Lower leg skin (tissue), 4 donors: Measurements from ENCODE around the gene ZNG1A. TPM values are rescaled to one million over a fixed set of nuclear protein-coding genes. Genes with fewer than 3 reads are reported as not detected.
"Not testable (repeated sequence)": the region's sequence is repeated elsewhere in the genome, so short reads cannot be mapped to it uniquely, and the experiment has no call there.

Experiments
- DNase-seq, 2 donors: peaks; one replicate each; pipeline ENCODE4 v3.0.0-alpha.2; 2019; ENCODE audit warnings: low spot score in 2 of 2
- H3K4me3 ChIP-seq: fragments of 200-600 bp; sonication (generic); 2 replicates; pipeline ENCODE4 v1.5.1; 2017; ENCODE audit warnings: mild to moderate bottlenecking, low read depth; ENCODE audit not compliant: poor library complexity, severe bottlenecking
- WGBS, 2 donors: methylation state at CpG; one replicate each; pipeline ENCODE4 v1.1.5; 2018; 5-methylcytosine and 5-hydroxymethylcytosine counted together
- intact Hi-C: fragments of 100-400 bp; cut with DNase I; formaldehyde crosslinking; loops from one replicate; pipeline ENCODE4 v1.15.0; 2023; ENCODE audit warnings: low total_unique reads
- total RNA-seq, 4 donors: library from RNA; depleted of rRNA; stranded (reverse); fragments of >200 nt; gene quantifications; one replicate each; pipeline ENCODE4 v1.1.0, GENCODE V29; 2016

The ZNG1A gene
- total RNA-seq, 4 donors from 2014 or later, result 26.8 to 37.2 (median 31.8) TPM

DNA sequence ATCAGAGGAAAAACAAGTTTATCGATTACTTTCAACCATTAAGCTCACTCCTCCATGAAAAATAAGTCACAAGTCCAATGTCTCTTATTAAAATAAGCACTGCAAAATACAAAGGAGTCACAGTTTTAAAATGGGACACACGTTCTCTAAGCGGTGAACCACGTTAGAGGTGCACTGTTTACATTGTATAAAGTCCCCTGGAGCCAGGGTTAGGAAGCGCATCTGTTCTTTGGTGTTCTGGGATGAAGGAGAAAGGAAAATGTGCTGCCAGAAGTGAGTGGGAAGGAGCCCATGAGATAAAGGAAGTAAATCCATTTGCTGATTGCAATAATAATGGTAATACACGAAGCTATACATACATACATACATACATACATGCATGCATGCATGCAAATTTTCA lies 91.0 kb downstream of the ZNG1A start:
- WGBS, 2 donors, result 52% methylated on average over 4 to 6 of the region's 6 CpGs
- H3K4me3 ChIP-seq, intact Hi-C loops, DNase-seq: not testable (repeated sequence)

DNA sequence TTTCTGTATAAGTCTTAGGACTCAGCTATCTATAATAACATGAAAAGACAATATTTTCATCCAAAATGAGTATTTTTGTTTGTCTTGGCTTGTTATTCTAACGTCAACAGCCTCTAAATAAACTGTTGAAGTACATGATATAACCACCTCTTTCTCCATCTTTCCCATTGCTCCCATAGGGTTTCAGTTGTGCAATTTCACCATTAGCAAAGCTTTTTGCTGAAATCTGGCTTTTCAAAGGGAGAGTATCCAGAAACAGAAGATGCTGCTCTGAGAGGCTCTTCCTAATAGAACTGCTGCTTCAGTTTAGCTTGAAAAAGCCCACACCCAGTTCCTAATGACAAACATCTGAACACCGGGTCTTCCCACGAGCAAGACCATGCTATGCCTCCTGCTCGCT lies 91.8 kb downstream of the ZNG1A start:
- intact Hi-C loops, H3K4me3 ChIP-seq, DNase-seq: not testable (repeated sequence)
- WGBS, 2 donors, result 53% methylated on average over 3 of the region's 4 CpGs; no CpG with 5 or more reads in 1 of the 2 donors

DNA sequence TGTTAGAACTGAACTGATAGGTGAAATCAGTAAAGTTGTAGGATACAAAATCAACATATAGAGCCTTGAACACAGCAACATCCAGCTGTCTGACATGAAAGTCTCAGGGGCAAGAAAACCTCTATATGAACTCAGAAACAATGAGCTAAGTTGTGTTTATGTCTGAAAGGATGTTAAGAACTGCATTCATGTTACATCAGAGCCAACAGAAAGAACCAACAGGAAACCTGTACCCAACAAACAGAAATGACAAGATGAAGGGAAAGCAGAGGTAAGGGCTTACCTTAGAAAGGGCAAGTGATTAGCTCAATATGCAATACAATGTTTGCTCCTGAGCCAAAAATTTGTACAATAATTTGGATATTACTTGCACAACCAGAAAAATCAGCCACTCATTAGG lies 92.2 kb downstream of the ZNG1A start:
- intact Hi-C loops, DNase-seq, H3K4me3 ChIP-seq: not testable (repeated sequence)

DNA sequence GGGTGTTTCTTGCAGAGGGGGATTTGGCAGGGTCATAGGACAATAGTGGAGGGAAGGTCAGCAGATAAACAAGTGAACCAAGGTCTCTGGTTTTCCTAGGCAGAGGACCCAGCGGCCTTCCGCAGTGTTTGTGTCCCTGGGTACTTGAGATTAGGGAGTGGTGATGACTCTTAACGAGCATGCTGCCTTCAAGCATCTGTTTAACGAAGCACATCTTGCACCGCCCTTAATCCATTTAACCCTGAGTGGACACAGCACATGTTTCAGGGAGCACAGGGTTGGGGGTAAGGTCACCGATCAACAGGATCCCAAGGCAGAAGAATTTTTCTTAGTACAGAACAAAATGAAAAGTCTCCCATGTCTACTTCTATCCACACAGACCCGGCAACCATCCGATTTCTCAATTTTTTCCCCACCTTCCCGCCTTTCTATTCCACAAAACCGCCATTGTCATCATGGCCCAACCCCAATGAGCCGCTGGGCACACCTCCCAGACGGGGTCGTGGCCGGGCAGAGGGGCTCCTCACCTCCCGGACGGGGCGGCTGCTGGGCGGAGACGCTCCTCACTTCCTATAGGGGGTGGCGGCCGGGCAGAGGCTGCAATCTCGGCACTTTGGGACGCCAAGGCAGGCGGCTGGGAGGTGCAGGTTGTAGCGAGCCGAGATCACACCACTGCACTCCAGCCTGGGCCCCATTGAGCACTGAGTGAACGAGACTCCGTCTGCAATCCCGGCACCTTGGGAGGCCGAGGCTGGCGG lies 95.7 kb downstream of the ZNG1A start:
- intact Hi-C loops, DNase-seq, H3K4me3 ChIP-seq: not testable (repeated sequence)
- WGBS, 2 donors, result no CpG with 5 or more reads among the region's 31 CpGs

DNA sequence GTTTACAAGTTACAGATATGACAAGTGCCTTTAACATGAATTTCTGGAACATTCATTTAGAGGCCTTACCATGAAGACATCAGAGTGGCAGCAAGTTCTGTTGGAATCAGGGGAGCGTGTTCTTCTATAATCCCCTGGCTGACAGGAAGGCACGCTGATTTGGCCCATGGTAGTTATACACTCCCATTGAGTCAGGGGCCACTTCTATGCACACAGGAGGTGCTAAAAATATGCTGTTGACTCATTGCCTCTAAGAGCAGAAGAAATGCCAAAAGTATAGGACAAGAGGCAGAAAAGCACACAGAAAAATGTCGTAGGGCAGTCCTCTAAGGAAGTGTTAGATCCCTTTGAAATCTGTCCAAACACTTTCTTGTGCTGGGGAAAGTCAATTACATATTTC lies 100.5 kb downstream of the ZNG1A start:
- H3K4me3 ChIP-seq, DNase-seq, intact Hi-C loops: not testable (repeated sequence)
- no CpG with 5 or more reads among the region's 3 CpGs for WGBS, 2 donors

DNA sequence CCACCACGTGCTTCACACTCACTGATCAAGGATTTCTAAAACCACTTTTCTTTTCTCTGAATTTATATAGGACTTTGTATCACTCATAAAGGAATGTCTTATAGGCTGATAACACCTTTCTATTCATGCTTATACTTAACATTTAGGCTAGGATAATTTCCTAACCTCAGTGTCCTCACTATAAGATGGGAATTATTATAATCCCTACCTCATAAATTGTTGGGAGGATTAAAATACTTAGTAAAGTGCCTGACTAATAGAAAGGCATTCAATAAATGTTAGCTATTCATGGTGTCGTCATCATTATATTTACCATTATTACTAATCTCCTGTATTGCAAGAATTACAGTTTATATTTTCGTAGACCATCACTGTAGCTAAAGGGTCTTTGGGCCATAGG lies 102.5 kb downstream of the ZNG1A start:
- H3K4me3 ChIP-seq, DNase-seq, intact Hi-C loops: not testable (repeated sequence)
- WGBS, 2 donors, result 63 to 100% methylated on average over 1 of the region's 3 CpGs

DNA sequence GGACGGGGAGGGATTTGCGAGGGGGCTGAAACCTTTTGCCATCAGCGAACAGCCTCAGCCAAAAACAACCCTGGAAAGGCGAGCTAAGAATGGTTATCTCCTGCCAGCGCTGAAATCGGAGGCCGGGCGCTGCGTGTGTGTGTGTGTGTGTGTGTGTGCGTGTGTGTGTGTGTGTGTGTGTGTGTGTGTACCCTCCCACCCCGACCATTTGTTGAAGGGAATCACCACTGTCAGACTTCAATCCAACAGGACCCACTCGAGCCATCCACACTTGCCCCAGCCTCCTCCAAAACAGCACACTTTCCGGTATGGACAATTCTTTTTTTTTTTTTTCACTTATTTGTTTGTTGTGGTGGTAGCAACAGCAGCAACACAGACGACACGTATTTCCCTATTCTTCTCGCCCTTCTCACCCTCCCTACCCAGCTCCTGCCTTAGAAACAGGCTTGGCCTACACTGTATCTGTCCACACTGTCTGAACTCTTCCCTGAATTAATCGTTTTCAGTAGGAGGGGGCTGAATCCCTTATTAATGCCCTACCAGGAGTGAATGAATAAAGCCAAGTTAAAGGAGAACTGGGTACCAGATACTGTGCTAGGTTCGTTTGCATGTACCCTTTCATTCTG lies 104.8 kb downstream of the ZNG1A start:
- intact Hi-C loops, DNase-seq: not testable (repeated sequence)
- H3K4me3 ChIP-seq, result peak overlapping the region; percentile 30
- 26 to 30% methylated on average over 6 to 9 of the region's 18 CpGs for whole genome bisulfite sequencing, 2 donors

DNA sequence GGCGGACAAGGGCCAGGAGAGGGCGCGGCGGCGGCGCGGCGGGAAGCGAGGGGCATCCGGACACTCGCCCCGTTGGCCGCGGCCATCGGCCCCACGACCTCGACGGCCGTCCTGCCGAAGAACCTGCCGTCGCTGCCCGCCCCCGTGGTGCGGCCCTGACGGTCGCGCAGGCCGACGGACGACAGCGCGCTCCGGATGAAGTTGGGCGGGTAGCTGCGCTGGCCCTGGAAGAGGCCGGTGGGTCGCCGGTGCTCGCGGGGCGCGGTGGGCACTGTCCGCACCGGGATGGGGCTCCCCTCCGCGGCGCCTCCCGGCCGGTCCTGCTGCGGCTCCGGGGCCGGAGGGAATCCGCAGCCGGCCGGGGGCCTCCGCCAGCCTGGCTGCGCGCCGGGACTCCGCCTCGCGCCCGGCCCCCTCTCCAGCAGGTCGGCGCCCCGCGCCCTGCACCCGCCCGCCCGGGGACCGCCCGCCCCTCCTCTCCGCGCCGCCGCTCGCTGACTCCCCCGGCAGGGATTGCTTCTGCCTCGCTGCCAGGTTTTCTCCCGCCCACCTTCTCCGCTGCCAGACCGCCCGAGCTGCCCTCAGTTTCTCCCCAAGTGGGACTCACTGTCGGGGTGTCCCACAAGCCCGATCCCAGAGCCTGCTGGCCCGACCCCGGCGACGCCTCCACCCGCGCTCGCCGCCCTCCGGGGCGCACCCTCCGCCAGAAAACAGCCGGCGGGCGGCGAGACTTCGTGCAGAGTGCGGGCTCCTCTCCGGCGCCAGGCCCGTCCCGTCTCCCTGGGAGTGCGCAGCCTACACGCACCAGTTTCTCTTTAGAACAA lies 105.6 kb downstream of the ZNG1A start:
- DNase-seq, intact Hi-C loops: not testable (repeated sequence)
- H3K4me3 ChIP-seq, result peak overlapping the region; percentile 30
- 0 to 1% methylated on average over 4 to 17 of the region's 109 CpGs for WGBS, 2 donors

Other genes with a start within 250 kb of the ZNG1A start
- gene WASHC1, start 149.6 kb downstream of the ZNG1A start, total RNA-seq, result 10 to 100 TPM in 1 of 4 donors, 1 to 10 TPM in 3; 7.6 to 16.2 (median 8.4) TPM
- under 1 TPM in 1 of 4 donors, not detected in 3; 0.91 TPM for gene FOXD4, start 60.6 kb downstream of the ZNG1A start, total RNA-seq
- 10 to 100 TPM in 2 of 4 donors, 1 to 10 TPM in 2; 5.1 to 15.1 (median 8.4) TPM for gene DOCK8, start 35.8 kb upstream of the ZNG1A start, total RNA-seq